K562 (cell line): Measurements from ENCODE around the gene PPOX. TPM values are rescaled to one million over a fixed set of nuclear protein-coding genes. Genes with fewer than 3 reads are reported as not detected.

Experiments used
- BMI1 ChIP-seq: fragments of 150-350 bp; IDR thresholded peaks from 2 replicates; pipeline ENCODE4 v1.6.1; 2014; ENCODE audit warnings: low read length
- CEBPB ChIP-seq: fragments of 450-650 bp; IDR thresholded peaks from 2 replicates; pipeline ENCODE4 v1.6.1; 2016; ENCODE audit warnings: missing genetic modification characterization, missing compliant biosample characterization
- CREM ChIP-seq: IDR thresholded peaks from 2 replicates; pipeline ENCODE4 v1.6.1; 2014; ENCODE audit warnings: antibody characterized with exemption, low read depth
- GABPB2 ChIP-seq: fragments of 250-450 bp; sonication (Bioruptor Pico); conservative IDR thresholded peaks from 2 replicates; pipeline ENCODE4 v1.5.1; 2021; ENCODE audit warnings: mild to moderate bottlenecking
- HNRNPUL1 ChIP-seq: fragments of 200-400 bp; formaldehyde crosslinking; IDR thresholded peaks from 2 replicates; pipeline ENCODE4 v1.6.1; 2017; ENCODE audit warnings: low read length
- KDM1A ChIP-seq, 2 experiments: fragments of 450-650 bp; IDR thresholded peaks; 2 replicates each; pipeline ENCODE4 v1.6.1; 2016; ENCODE audit warnings: mild to moderate bottlenecking in 2 of 2
- KLF1 ChIP-seq: fragments of 450-650 bp; IDR thresholded peaks from 2 replicates; pipeline ENCODE4 v1.6.1; 2016; ENCODE audit warnings: missing genetic modification characterization, missing compliant biosample characterization
- MTA3 ChIP-seq: fragments of 450-650 bp; formaldehyde crosslinking; IDR thresholded peaks from 2 replicates; pipeline ENCODE4 v1.6.1; 2017; ENCODE audit warnings: mild to moderate bottlenecking, borderline replicate concordance
- RFX1 ChIP-seq: fragments of 450-650 bp; IDR thresholded peaks from 2 replicates; pipeline ENCODE4 v1.6.1; 2016; ENCODE audit warnings: mild to moderate bottlenecking, moderate library complexity
- SMAD4 ChIP-seq: fragments of 250-450 bp; sonication (Bioruptor Pico); conservative IDR thresholded peaks from 2 replicates; pipeline ENCODE4 v1.8.0; 2021; ENCODE audit warnings: inconsistent platforms, mild to moderate bottlenecking, moderate library complexity
- SNRNP70 ChIP-seq: fragments of 200-400 bp; formaldehyde crosslinking; optimal IDR thresholded peaks from 2 replicates; pipeline ENCODE3; 2017; ENCODE audit warnings: low read depth, low read length
- SRSF1 ChIP-seq: fragments of 200-400 bp; formaldehyde crosslinking; IDR thresholded peaks from 2 replicates; pipeline ENCODE4 v1.6.1; 2017; ENCODE audit warnings: mild to moderate bottlenecking, low read depth, low read length, moderate library complexity
- STAT5B ChIP-seq: fragments of 250-450 bp; sonication (Bioruptor Pico); IDR thresholded peaks from 2 replicates; pipeline ENCODE4 v1.8.0; 2021; ENCODE audit warnings: mild to moderate bottlenecking, inconsistent platforms
- TSC22D4 ChIP-seq: fragments of 450-650 bp; IDR thresholded peaks from 2 replicates; pipeline ENCODE4 v1.6.1; 2016; ENCODE audit warnings: missing genetic modification characterization, missing biosample characterization, control low read depth
- ZBTB17 ChIP-seq: fragments of 450-650 bp; formaldehyde crosslinking; IDR thresholded peaks from 2 replicates; pipeline ENCODE4 v1.4.0; 2020; ENCODE audit warnings: mild to moderate bottlenecking
- ZEB2 ChIP-seq: fragments of 450-650 bp; IDR thresholded peaks from 2 replicates; pipeline ENCODE4 v1.6.1; 2016
- ZNF24 ChIP-seq: fragments of 450-650 bp; IDR thresholded peaks from 2 replicates; pipeline ENCODE4 v1.6.1; 2016
- ZNF589 ChIP-seq: fragments of 200-800 bp; sonication (Bioruptor generic); IDR thresholded peaks from 2 replicates; pipeline ENCODE4 v1.6.1; 2016; ENCODE audit warnings: low read depth, missing genetic modification characterization, missing compliant biosample characterization
- ZNF75A ChIP-seq: fragments of 450-650 bp; formaldehyde crosslinking; IDR thresholded peaks from 2 replicates; pipeline ENCODE4 v1.4.0; 2020; ENCODE audit warnings: mild to moderate bottlenecking
- ZNF764 ChIP-seq: fragments of 250-450 bp; sonication (Bioruptor Pico); IDR thresholded peaks from 2 replicates; pipeline ENCODE4 v1.4.0; 2020; ENCODE audit warnings: low read depth, mild to moderate bottlenecking, moderate library complexity
- ZSCAN32 ChIP-seq: fragments of 450-650 bp; formaldehyde crosslinking; IDR thresholded peaks from 2 replicates; pipeline ENCODE4 v1.4.0; 2020; ENCODE audit warnings: mild to moderate bottlenecking, moderate library complexity
- polyA plus RNA-seq, 8 experiments: library from polyadenylated mRNA; depleted of rRNA in 4 of 8; stranded (reverse) in 5 of 8; unstranded in 3 of 8; fragments of >200 nt; fragmentation: Nextera tagmentation in 2 of 8; fragmentation: Illumina TruSeq in 1 of 8; extraction: Ambion mirVana in 2 of 8; extraction: Trizol in 1 of 8; gene quantifications; 2 replicates each; pipeline versions ENCODE4 v1.2.1 to v1.2.3, GENCODE V29; 2011 to 2014; ENCODE audit warnings: inconsistent platforms in 1 of 8, missing spikeins in 1 of 8
- total RNA-seq, 7 experiments: library from RNA; depleted of rRNA in 6 of 7; stranded (reverse); fragments of >200 nt in 6 of 7; fragmentation: Illumina TruSeq in 2 of 7; extraction: Trizol in 2 of 7; gene quantifications; 2 replicates each; pipeline versions ENCODE4 v1.2.1 to v1.2.3, GENCODE V29; 2011 to 2021; ENCODE audit warnings: low replicate concordance in 1 of 7
- TF ChIP-seq, protein P1 (sequence below): sonication (generic); formaldehyde crosslinking; IDR thresholded peaks from 2 replicates; pipeline ENCODE4 v1.8.1; 2023; ENCODE audit warnings: mild to moderate bottlenecking, missing genetic modification reagents
- TF ChIP-seq, protein P2 (sequence below): fragments of 200-400 bp; formaldehyde crosslinking; IDR thresholded peaks from 2 replicates; pipeline ENCODE4 v1.6.1; 2017; ENCODE audit warnings: mild to moderate bottlenecking, low read depth, low read length, moderate library complexity
- TF ChIP-seq, protein P3 (sequence below), 2 experiments: fragments of 450-650 bp; conservative IDR thresholded peaks; 2 replicates each; pipeline ENCODE4 v1.6.1; 2017; ENCODE audit warnings: mild to moderate bottlenecking in 2 of 2, moderate library complexity in 2 of 2
- TF ChIP-seq, protein P4 (sequence below), 3 experiments: IDR thresholded peaks in 2 of 3; conservative IDR thresholded peaks in 1 of 3; 2 replicates each; pipeline ENCODE4 v1.5.1; 2011 to 2012; ENCODE audit warnings: low read length in 3 of 3, mild to moderate bottlenecking in 3 of 3, control low read depth in 2 of 3, improper control_type of control experiment in 1 of 3, inconsistent platforms in 1 of 3, low read depth in 1 of 3, mixed read lengths in 1 of 3, moderate library complexity in 1 of 3; ENCODE audit not compliant: insufficient read depth in 2 of 3

PPOX gene
- total and polyA plus RNA-seq, 9 of the 15 experiments (the other 6 are each of a cell fraction or from before 2014, with no cell fraction given): 17.0 to 57.1 (median 38.9) TPM

DNA sequence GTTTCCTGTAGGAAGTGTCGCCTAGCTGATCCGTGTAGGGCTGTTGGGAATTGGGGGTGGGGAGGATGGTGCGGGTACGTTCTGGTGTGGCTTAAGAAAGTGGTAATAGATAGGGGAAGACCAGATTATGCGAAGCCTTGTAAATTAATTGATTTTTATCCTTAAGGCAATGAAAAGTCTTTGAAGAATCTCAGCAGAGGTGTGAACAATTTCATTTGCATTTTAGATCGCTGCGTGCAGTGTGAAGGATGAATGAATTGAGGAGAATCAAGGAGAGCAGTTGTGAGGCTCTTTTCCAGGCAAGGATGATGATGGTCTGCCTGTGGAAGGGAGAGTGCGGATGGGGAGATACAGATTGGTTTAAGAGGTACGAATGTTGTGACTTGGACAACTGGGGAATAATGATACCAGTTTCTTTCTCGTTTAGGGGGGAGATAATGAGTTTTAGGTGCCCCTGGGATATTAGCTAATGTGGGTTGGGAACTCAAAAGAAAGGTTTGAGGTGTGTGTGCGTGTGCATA lies 32.9 kb upstream of the PPOX start (continued):
- TF ChIP-seq, protein P1, sequence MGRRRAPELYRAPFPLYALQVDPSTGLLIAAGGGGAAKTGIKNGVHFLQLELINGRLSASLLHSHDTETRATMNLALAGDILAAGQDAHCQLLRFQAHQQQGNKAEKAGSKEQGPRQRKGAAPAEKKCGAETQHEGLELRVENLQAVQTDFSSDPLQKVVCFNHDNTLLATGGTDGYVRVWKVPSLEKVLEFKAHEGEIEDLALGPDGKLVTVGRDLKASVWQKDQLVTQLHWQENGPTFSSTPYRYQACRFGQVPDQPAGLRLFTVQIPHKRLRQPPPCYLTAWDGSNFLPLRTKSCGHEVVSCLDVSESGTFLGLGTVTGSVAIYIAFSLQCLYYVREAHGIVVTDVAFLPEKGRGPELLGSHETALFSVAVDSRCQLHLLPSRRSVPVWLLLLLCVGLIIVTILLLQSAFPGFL (CRISPR knock-in tag): no peak
- TF ChIP-seq BMI1: no peak
- TF ChIP-seq CREM: no peak
- no peak for TF ChIP-seq STAT5B (CRISPR knock-in tag)
- no peak for TF ChIP-seq ZSCAN32 (CRISPR knock-in tag)
- no peak for TF ChIP-seq ZBTB17 (CRISPR knock-in tag)
- TF ChIP-seq, protein P2, sequence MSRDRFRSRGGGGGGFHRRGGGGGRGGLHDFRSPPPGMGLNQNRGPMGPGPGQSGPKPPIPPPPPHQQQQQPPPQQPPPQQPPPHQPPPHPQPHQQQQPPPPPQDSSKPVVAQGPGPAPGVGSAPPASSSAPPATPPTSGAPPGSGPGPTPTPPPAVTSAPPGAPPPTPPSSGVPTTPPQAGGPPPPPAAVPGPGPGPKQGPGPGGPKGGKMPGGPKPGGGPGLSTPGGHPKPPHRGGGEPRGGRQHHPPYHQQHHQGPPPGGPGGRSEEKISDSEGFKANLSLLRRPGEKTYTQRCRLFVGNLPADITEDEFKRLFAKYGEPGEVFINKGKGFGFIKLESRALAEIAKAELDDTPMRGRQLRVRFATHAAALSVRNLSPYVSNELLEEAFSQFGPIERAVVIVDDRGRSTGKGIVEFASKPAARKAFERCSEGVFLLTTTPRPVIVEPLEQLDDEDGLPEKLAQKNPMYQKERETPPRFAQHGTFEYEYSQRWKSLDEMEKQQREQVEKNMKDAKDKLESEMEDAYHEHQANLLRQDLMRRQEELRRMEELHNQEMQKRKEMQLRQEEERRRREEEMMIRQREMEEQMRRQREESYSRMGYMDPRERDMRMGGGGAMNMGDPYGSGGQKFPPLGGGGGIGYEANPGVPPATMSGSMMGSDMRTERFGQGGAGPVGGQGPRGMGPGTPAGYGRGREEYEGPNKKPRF: no peak
- TF ChIP-seq CEBPB (tag): no peak
- no peak for TF ChIP-seq ZNF24
- TF ChIP-seq SRSF1: no peak
- TF ChIP-seq, protein P3, sequence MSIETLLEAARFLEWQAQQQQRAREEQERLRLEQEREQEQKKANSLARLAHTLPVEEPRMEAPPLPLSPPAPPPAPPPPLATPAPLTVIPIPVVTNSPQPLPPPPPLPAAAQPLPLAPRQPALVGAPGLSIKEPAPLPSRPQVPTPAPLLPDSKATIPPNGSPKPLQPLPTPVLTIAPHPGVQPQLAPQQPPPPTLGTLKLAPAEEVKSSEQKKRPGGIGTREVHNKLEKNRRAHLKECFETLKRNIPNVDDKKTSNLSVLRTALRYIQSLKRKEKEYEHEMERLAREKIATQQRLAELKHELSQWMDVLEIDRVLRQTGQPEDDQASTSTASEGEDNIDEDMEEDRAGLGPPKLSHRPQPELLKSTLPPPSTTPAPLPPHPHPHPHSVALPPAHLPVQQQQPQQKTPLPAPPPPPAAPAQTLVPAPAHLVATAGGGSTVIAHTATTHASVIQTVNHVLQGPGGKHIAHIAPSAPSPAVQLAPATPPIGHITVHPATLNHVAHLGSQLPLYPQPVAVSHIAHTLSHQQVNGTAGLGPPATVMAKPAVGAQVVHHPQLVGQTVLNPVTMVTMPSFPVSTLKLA (conservative IDR thresholded peaks at IDR 0.05): no peak
- TF ChIP-seq, protein P4, sequence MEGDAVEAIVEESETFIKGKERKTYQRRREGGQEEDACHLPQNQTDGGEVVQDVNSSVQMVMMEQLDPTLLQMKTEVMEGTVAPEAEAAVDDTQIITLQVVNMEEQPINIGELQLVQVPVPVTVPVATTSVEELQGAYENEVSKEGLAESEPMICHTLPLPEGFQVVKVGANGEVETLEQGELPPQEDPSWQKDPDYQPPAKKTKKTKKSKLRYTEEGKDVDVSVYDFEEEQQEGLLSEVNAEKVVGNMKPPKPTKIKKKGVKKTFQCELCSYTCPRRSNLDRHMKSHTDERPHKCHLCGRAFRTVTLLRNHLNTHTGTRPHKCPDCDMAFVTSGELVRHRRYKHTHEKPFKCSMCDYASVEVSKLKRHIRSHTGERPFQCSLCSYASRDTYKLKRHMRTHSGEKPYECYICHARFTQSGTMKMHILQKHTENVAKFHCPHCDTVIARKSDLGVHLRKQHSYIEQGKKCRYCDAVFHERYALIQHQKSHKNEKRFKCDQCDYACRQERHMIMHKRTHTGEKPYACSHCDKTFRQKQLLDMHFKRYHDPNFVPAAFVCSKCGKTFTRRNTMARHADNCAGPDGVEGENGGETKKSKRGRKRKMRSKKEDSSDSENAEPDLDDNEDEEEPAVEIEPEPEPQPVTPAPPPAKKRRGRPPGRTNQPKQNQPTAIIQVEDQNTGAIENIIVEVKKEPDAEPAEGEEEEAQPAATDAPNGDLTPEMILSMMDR (IDR thresholded peaks at IDR 0.05 in 2 of 3, conservative IDR thresholded peaks at IDR 0.05 in 1 of 3; ENCODE audit: insufficient read depth in 2 of 3, low read depth in 1 of 3, low read length in 3 of 3): no peak
- peak; percentile 34 to 54; a peak in 3 of 4 replicates for TF ChIP-seq KDM1A (IDR thresholded peaks at IDR 0.05)
- no peak for TF ChIP-seq TSC22D4 (tag)
- no peak for TF ChIP-seq SNRNP70
- TF ChIP-seq ZNF75A (CRISPR knock-in tag): no peak
- no peak for TF ChIP-seq KLF1 (tag)
- TF ChIP-seq HNRNPUL1: peak; percentile 14; the same call in 1 of the 2 replicates
- peak; percentile 10; the same call in 1 of the 2 replicates for TF ChIP-seq ZEB2
- TF ChIP-seq SMAD4 (CRISPR knock-in tag): no peak
- TF ChIP-seq RFX1: no peak
- no peak for TF ChIP-seq ZNF764 (CRISPR knock-in tag)
- TF ChIP-seq GABPB2 (CRISPR knock-in tag): no peak
- 0 out of 2 replicates have a peak, but pooled peaks have one; percentile 8 for TF ChIP-seq MTA3
- TF ChIP-seq ZNF589 (CRISPR knock-in tag): no peak
